OCI-LY1 (cell line): ENCODE data around the gene CARD14.

ENCODE experiments used
- H2AFZ ChIP-seq: fragments of 200-600 bp; sonication (generic), shearing (Covaris generic); 2 replicates; pipeline ENCODE4 v1.6.0; 2014; ENCODE audit warnings: antibody characterized with exemption, mild to moderate bottlenecking, low read length
- H3F3A ChIP-seq: fragments of 200-600 bp; sonication (generic), shearing (Covaris generic); 2 replicates; pipeline ENCODE4 v1.6.0; 2014; ENCODE audit warnings: mild to moderate bottlenecking, antibody characterized with exemption, low read length, moderate library complexity; ENCODE audit not compliant: insufficient read depth
- H3K27ac ChIP-seq: fragments of 200-600 bp; sonication (generic); 2 replicates; pipeline ENCODE4 v1.5.1; 2014; ENCODE audit warnings: low read length, mixed run types, mild to moderate bottlenecking, low read depth; ENCODE audit not compliant: poor library complexity, severe bottlenecking
- H3K27me3 ChIP-seq: fragments of 200-600 bp; sonication (generic); 2 replicates; pipeline ENCODE4 v1.6.0; 2014; ENCODE audit warnings: antibody characterized with exemption, mild to moderate bottlenecking, low read length, moderate library complexity; ENCODE audit not compliant: insufficient read depth
- H3K36me3 ChIP-seq: fragments of 200-600 bp; sonication (generic); 2 replicates; pipeline ENCODE4 v1.6.1; 2014; ENCODE audit warnings: mild to moderate bottlenecking, antibody characterized with exemption, low read length, moderate library complexity, mixed read lengths; ENCODE audit not compliant: insufficient read depth
- H3K4me1 ChIP-seq: fragments of 200-600 bp; sonication (generic); 2 replicates; pipeline ENCODE4 v1.5.1; 2014; ENCODE audit warnings: mild to moderate bottlenecking, low read length, moderate library complexity; ENCODE audit not compliant: insufficient read depth, severe bottlenecking
- H3K4me2 ChIP-seq: fragments of 200-600 bp; sonication (generic), shearing (Covaris generic); 2 replicates; pipeline ENCODE4 v1.6.1; 2014; ENCODE audit warnings: low read length
- H3K4me3 ChIP-seq: fragments of 200-600 bp; sonication (generic); 2 replicates; pipeline ENCODE4 v1.5.1; 2014; ENCODE audit warnings: low read length, low read depth, mild to moderate bottlenecking, mixed read lengths; ENCODE audit not compliant: poor library complexity, severe bottlenecking
- H3K79me2 ChIP-seq: fragments of 200-600 bp; shearing (Covaris generic); 2 replicates; pipeline ENCODE4 v1.6.1; 2016; ENCODE audit warnings: mixed run types, low read length, mixed read lengths; ENCODE audit not compliant: insufficient read depth
- H3K9ac ChIP-seq: fragments of 200-600 bp; sonication (generic), shearing (Covaris generic); 2 replicates; pipeline ENCODE4 v1.6.1; 2014; ENCODE audit warnings: mild to moderate bottlenecking, low read length, mixed read lengths
- H3K9me2 ChIP-seq: fragments of 200-600 bp; sonication (generic), shearing (Covaris generic); 2 replicates; pipeline ENCODE4 v1.6.1; 2014; ENCODE audit warnings: low read depth, mild to moderate bottlenecking, low read length, mixed read lengths
- H3K9me3 ChIP-seq: fragments of 200-600 bp; shearing (Covaris generic); 2 replicates; pipeline ENCODE4 v1.6.1; 2014; ENCODE audit warnings: low read length, mixed read lengths
- H4K20me1 ChIP-seq: fragments of 200-600 bp; sonication (generic), shearing (Covaris generic); 2 replicates; pipeline ENCODE4 v1.6.0; 2016; ENCODE audit warnings: mild to moderate bottlenecking, low read length; ENCODE audit not compliant: insufficient read depth
- EZH2 ChIP-seq: fragments of 200-600 bp; sonication (generic), shearing (Covaris generic); IDR thresholded peaks from 2 replicates; pipeline ENCODE4 v1.8.0; 2017; ENCODE audit warnings: borderline replicate concordance, mixed run types, mild to moderate bottlenecking, antibody characterized with exemption, low read length, moderate library complexity, mixed read lengths
- TF ChIP-seq, protein P1 (sequence below): fragments of 200-600 bp; sonication (generic), shearing (Covaris generic); IDR thresholded peaks from 2 replicates; pipeline ENCODE4 v1.5.1; 2017; ENCODE audit warnings: mild to moderate bottlenecking, antibody characterized with exemption, low read length, moderate library complexity, mixed read lengths

Gene CARD14

DNA sequence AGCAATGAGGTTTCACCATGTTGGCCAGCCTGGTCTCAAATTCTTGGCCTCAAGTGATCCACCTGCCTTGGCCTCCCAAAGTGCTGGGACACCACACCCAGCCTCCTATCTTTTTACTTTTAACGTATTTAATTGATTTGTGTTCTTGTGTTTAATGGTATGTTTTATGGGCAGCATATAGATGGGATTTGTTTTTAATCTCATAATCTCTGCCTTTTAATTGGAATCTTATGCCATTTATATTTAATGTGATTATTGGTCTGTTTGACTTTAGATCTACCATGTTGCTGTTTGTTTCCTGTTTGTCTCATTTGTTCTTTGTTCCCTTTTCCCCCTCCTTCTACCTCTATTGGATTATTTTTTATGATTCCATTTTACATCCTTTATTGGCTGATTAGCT lies 62.6 kb downstream of the CARD14 start:
- H3K4me1 ChIP-seq, result no peaks in the 10 kb centered on the region

DNA sequence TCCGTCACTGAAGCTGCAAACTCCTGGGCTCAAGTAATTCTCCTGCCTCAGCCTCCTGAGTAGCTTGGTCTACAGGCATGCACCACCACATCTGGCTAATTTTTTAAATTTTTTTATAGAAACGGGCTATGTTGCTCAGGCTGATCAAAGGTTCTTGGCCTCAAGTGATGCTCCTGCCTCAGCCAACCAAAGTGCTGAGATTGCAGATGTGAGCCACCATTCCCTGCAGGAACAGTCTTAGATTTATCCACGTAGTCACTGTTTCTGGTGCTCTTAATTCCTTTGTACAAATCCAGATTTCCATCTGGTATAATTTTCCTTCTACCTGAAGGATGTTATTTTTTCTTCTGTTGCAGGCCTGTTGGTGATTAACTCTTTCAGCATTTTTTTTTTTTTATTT lies 63.4 kb downstream of the CARD14 start:
- Histone ChIP-seq H2AFZ (no peak overlapping the region), H3K27ac (no peak overlapping the region), H3K79me2 (no peaks in the 10 kb centered on the region), H4K20me1 (no peaks in the 10 kb centered on the region), H3K4me3 (no peak overlapping the region), H3K9ac (no peak overlapping the region), H3K27me3 (peaks cover 4% of the 10 kb centered on the region; the same call in 1 of the 2 replicates), H3K4me1 (no peaks in the 10 kb centered on the region), H3K4me2 (no peak overlapping the region), H3K36me3 (no peaks in the 10 kb centered on the region; the same call in 1 of the 2 replicates), H3K9me2 (no peaks in the 10 kb centered on the region), H3K9me3 (peaks cover 11% of the 10 kb centered on the region), H3F3A (no peaks in the 10 kb centered on the region)
- no peak for TF ChIP-seq EZH2
- TF ChIP-seq, protein P1, sequence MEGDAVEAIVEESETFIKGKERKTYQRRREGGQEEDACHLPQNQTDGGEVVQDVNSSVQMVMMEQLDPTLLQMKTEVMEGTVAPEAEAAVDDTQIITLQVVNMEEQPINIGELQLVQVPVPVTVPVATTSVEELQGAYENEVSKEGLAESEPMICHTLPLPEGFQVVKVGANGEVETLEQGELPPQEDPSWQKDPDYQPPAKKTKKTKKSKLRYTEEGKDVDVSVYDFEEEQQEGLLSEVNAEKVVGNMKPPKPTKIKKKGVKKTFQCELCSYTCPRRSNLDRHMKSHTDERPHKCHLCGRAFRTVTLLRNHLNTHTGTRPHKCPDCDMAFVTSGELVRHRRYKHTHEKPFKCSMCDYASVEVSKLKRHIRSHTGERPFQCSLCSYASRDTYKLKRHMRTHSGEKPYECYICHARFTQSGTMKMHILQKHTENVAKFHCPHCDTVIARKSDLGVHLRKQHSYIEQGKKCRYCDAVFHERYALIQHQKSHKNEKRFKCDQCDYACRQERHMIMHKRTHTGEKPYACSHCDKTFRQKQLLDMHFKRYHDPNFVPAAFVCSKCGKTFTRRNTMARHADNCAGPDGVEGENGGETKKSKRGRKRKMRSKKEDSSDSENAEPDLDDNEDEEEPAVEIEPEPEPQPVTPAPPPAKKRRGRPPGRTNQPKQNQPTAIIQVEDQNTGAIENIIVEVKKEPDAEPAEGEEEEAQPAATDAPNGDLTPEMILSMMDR, result no peak

More for the DNA sequence above, 62.6 kb downstream of the CARD14 start:
- H3K36me3 ChIP-seq, result no peaks in the 10 kb centered on the region; the same call in 1 of the 2 replicates
- TF ChIP-seq EZH2, result no peak
- TF ChIP-seq, protein P1, result no peak
- H3K9me3 ChIP-seq, result peaks cover 11% of the 10 kb centered on the region
- H3K27ac ChIP-seq, result no peak overlapping the region
- H3K27me3 ChIP-seq, result peaks cover 4% of the 10 kb centered on the region
- no peaks in the 10 kb centered on the region for H4K20me1 ChIP-seq
- no peak overlapping the region for H3K4me3 ChIP-seq
- H3K9ac ChIP-seq, result no peak overlapping the region
- H2AFZ ChIP-seq, result no peak overlapping the region
- no peak overlapping the region for H3K4me2 ChIP-seq
- no peaks in the 10 kb centered on the region for H3K79me2 ChIP-seq
- H3F3A ChIP-seq, result no peaks in the 10 kb centered on the region
- no peaks in the 10 kb centered on the region for H3K9me2 ChIP-seq

DNA sequence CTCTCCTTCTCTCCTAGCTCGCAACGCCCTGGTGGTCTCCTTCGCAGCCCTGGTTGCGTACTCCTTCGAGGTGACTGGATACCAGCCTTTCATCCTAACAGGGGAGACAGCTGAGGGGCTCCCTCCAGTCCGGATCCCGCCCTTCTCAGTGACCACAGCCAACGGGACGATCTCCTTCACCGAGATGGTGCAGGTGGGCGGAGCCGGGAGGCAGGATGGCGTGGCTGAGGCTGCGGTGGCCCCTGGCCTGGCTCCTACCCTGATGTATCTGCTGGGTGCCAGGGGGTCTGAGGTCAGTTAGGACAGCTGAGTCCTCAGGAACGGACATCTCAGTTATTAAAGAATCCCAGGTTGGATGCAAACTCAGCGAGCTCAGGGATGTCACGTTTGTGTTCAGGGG lies 67.1 kb downstream of the CARD14 start:
- Histone ChIP-seq H3K4me3 (no peak overlapping the region), H3K9me2 (no peaks in the 10 kb centered on the region), H2AFZ (no peak overlapping the region), H3K36me3 (no peaks in the 10 kb centered on the region; the same call in 1 of the 2 replicates), H3K9ac (no peak overlapping the region), H3K9me3 (peaks cover 9% of the 10 kb centered on the region), H3F3A (no peaks in the 10 kb centered on the region), H3K4me1 (no peaks in the 10 kb centered on the region), H3K79me2 (no peaks in the 10 kb centered on the region), H3K4me2 (no peak overlapping the region), H3K27me3 (peaks cover 4% of the 10 kb centered on the region; the same call in 1 of the 2 replicates), H4K20me1 (no peaks in the 10 kb centered on the region), H3K27ac (no peak overlapping the region)
- TF ChIP-seq, protein P1, result no peak
- TF ChIP-seq EZH2, result no peak
